ENCODE results near the gene UQCR11.

The UQCR11 gene

GRCh38 chr19:1568320-1569019 is 36.8 kb downstream of the UQCR11 start, which contains the start of gene MEX3D:
MEX3D (minus strand) TSS chr19:1568325; CDS start chr19:1568058, 267 bp downstream.
- H3K9ac ChIP-seq = peak within 1 kb of the TSS; percentile 89 to 99 (median 96)
- no peaks in the 10 kb centered on the region for H3K27me3 ChIP-seq
- TF ChIP-seq Cebpa-rat (IDR thresholded peaks at IDR 0.05) = no peak
- peaks cover 0 to 25% (median 15%) of the 10 kb centered on the region in 11 experiments; a peak in 15 of 22 replicates for H3K36me3 ChIP-seq
- H3K4me3 ChIP-seq = peak within 1 kb of the TSS; percentile 88 to 99 (median 95)
- peaks cover 26 to 52% (median 43%) of the 10 kb centered on the region in 10 experiments for H3K4me1 ChIP-seq
- peak within 1 kb of the TSS; percentile 58 to 95 (median 91); a peak in 21 of 22 replicates for H3K27ac ChIP-seq
- H4K20me1 ChIP-seq = peaks cover 27 to 41% (median 30%) of the 10 kb centered on the region in 11 experiments
- H3K4me2 ChIP-seq = peak within 1 kb of the TSS; percentile 88 to 98 (median 92)
- no peaks in the 10 kb centered on the region for H3K9me3 ChIP-seq (replicated peaks in 1 of 11)

GRCh38 chr19:1567848-1568227 is 37.4 kb downstream of the UQCR11 start:
- peak overlapping the region; percentile 89 to 99 (median 96) for H3K9ac ChIP-seq
- H3K36me3 ChIP-seq = peaks cover 0 to 31% (median 21%) of the 10 kb centered on the region in 11 experiments; a peak in 18 of 22 replicates
- H3K4me3 ChIP-seq = peak overlapping the region; percentile 88 to 99 (median 95)
- H3K9me3 ChIP-seq (replicated peaks in 1 of 11) = no peaks in the 10 kb centered on the region
- peak overlapping the region in 10 of 11 experiments; percentile 86 to 97 (median 92); a peak in 18 of 22 replicates for H3K4me2 ChIP-seq
- H3K27ac ChIP-seq = peak overlapping the region; percentile 58 to 95 (median 91); a peak in 20 of 22 replicates
- H3K4me1 ChIP-seq = peaks cover 26 to 57% (median 43%) of the 10 kb centered on the region in 10 experiments
- no peaks in the 10 kb centered on the region for H3K27me3 ChIP-seq
- peaks cover 34 to 48% (median 36%) of the 10 kb centered on the region in 11 experiments for H4K20me1 ChIP-seq
- no peak for TF ChIP-seq Cebpa-rat (IDR thresholded peaks at IDR 0.05)

GRCh38 chr19:1567116-1567847 is 38.0 kb downstream of the UQCR11 start:
- peaks cover 35 to 53% (median 41%) of the 10 kb centered on the region in 11 experiments for H4K20me1 ChIP-seq
- H3K4me2 ChIP-seq = peak overlapping the region; percentile 86 to 97 (median 92)
- H3K4me1 ChIP-seq = peaks cover 26 to 57% (median 43%) of the 10 kb centered on the region in 10 experiments
- H3K9ac ChIP-seq = peak overlapping the region; percentile 89 to 99 (median 96)
- TF ChIP-seq Cebpa-rat (IDR thresholded peaks at IDR 0.05) = no peak
- H3K9me3 ChIP-seq (replicated peaks in 1 of 11) = no peaks in the 10 kb centered on the region
- peak overlapping the region; percentile 88 to 99 (median 95) for H3K4me3 ChIP-seq
- peaks cover 0 to 37% (median 27%) of the 10 kb centered on the region in 11 experiments; a peak in 18 of 22 replicates for H3K36me3 ChIP-seq
- H3K27ac ChIP-seq = peak overlapping the region; percentile 58 to 95 (median 91); a peak in 21 of 22 replicates
- H3K27me3 ChIP-seq = no peaks in the 10 kb centered on the region

- no peaks in the 10 kb centered on the region for H3K27me3 ChIP-seq
- H3K9ac ChIP-seq = peak overlapping the region; percentile 89 to 99 (median 96)
- peaks cover 0 to 44% (median 29%) of the 10 kb centered on the region in 11 experiments; a peak in 18 of 22 replicates for H3K36me3 ChIP-seq
- peaks cover 37 to 61% (median 47%) of the 10 kb centered on the region in 11 experiments for H4K20me1 ChIP-seq
- H3K9me3 ChIP-seq (replicated peaks in 1 of 11) = no peaks in the 10 kb centered on the region
- peaks cover 26 to 58% (median 45%) of the 10 kb centered on the region in 10 experiments for H3K4me1 ChIP-seq
- peak overlapping the region; percentile 58 to 95 (median 91); a peak in 21 of 22 replicates for H3K27ac ChIP-seq
- TF ChIP-seq Cebpa-rat (IDR thresholded peaks at IDR 0.05) = no peak
- H3K4me3 ChIP-seq = peak overlapping the region; percentile 88 to 99 (median 95)
- peak overlapping the region; percentile 86 to 97 (median 92) for H3K4me2 ChIP-seq
Measured at GRCh38 chr19:1566392-1567115, 38.7 kb downstream of the UQCR11 start.

- Histone ChIP-seq H3K4me1 (peaks cover 31 to 53% (median 38%) of the 10 kb centered on the region in 10 experiments), H4K20me1 (peaks cover 64 to 93% (median 80%) of the 10 kb centered on the region in 11 experiments), H3K27ac (no peak overlapping the region), H3K9me3 (replicated peaks in 1 of 11) (no peaks in the 10 kb centered on the region), H3K4me2 (no peak overlapping the region), H3K27me3 (no peaks in the 10 kb centered on the region), H3K36me3 (peaks cover 0 to 75% (median 51%) of the 10 kb centered on the region in 11 experiments; a peak in 18 of 22 replicates), H3K4me3 (no peak overlapping the region), H3K9ac (peak overlapping the region in 6 of 11 experiments; percentile 1 to 41 (median 26); a peak in 4 of 22 replicates)
- TF ChIP-seq Cebpa-rat (IDR thresholded peaks at IDR 0.05) = no peak
Measured at GRCh38 chr19:1563251-1563650, 42.0 kb downstream of the UQCR11 start.

GRCh38 chr19:1561236-1561842 is 43.9 kb downstream of the UQCR11 start:
- H4K20me1 ChIP-seq = peaks cover 63 to 100% (median 98%) of the 10 kb centered on the region in 11 experiments
- peak overlapping the region in 10 of 11 experiments; percentile 0 to 52 (median 46); a peak in 14 of 22 replicates for H3K9ac ChIP-seq
- H3K4me1 ChIP-seq = peaks cover 31 to 53% (median 38%) of the 10 kb centered on the region in 10 experiments

GRCh38 chr19:1560286-1560882 is 44.9 kb downstream of the UQCR11 start:
- H3K9ac ChIP-seq = peak overlapping the region; percentile 21 to 52 (median 45); a peak in 13 of 22 replicates
- no peak for TF ChIP-seq Cebpa-rat (IDR thresholded peaks at IDR 0.05)

More at GRCh38 chr19:1561236-1561842, 43.9 kb downstream of the UQCR11 start:
- H3K9me3 ChIP-seq (replicated peaks in 1 of 11) = no peaks in the 10 kb centered on the region
- no peaks in the 10 kb centered on the region for H3K27me3 ChIP-seq
- peaks cover 5 to 94% (median 69%) of the 10 kb centered on the region in 11 experiments for H3K36me3 ChIP-seq
- no peak for TF ChIP-seq Cebpa-rat (IDR thresholded peaks at IDR 0.05)
- peak overlapping the region in 6 of 11 experiments; percentile 4 to 47 (median 21); a peak in 7 of 22 replicates for H3K27ac ChIP-seq
- H3K4me3 ChIP-seq = no peak overlapping the region
- peak overlapping the region; percentile 21 to 70 (median 54); a peak in 21 of 22 replicates for H3K4me2 ChIP-seq

More at GRCh38 chr19:1560286-1560882, 44.9 kb downstream of the UQCR11 start:
- H3K27ac ChIP-seq = peak overlapping the region in 8 of 11 experiments; percentile 4 to 47 (median 21); a peak in 13 of 22 replicates
- no peaks in the 10 kb centered on the region for H3K27me3 ChIP-seq
- peak overlapping the region; percentile 21 to 70 (median 54); a peak in 21 of 22 replicates for H3K4me2 ChIP-seq
- no peak overlapping the region for H3K4me3 ChIP-seq
- peaks cover 54 to 100% (median 98%) of the 10 kb centered on the region in 11 experiments; a peak in 21 of 22 replicates for H4K20me1 ChIP-seq
- H3K4me1 ChIP-seq = peaks cover 21 to 43% (median 28%) of the 10 kb centered on the region in 10 experiments
- H3K9me3 ChIP-seq (replicated peaks in 1 of 11) = no peaks in the 10 kb centered on the region
- H3K36me3 ChIP-seq = peaks cover 13 to 98% (median 76%) of the 10 kb centered on the region in 11 experiments

Data from BLaER1 treated with 17β-estradiol and CSF1 and Interleukin-3, amounts not matched to agents 10 nM and 100 nM (cell line).